ENCODE measurements around the gene NHLRC3.

GRCh38 chr13:39038569-39039030 is 344 bp downstream of the NHLRC3 start:
- TF ChIP-seq POLR2A (IDR thresholded peaks at IDR 0.05; ENCODE audit: low read depth, low read length) (no peak; the same call in 1 of the 2 replicates), SPI1 (IDR thresholded peaks at IDR 0.05; ENCODE audit: low read depth, low read length) (no peak), POLR2AphosphoS5 (IDR thresholded peaks at IDR 0.05; ENCODE audit: low read depth, low read length) (no peak; the same call in 1 of the 2 replicates)
